Neural cell (in vitro differentiated cells): Measurements from ENCODE around the gene SSBP3.

Experiments used
- CTCF ChIP-seq: fragments of 450-650 bp; IDR thresholded peaks from 2 replicates; pipeline ENCODE4 v1.5.1; 2014; ENCODE audit warnings: antibody characterized with exemption, mild to moderate bottlenecking, moderate library complexity; ENCODE audit not compliant: poor library complexity, severe bottlenecking
- EP300 ChIP-seq: fragments of 450-650 bp; conservative IDR thresholded peaks from 2 replicates; pipeline ENCODE4 v1.6.1; 2014; ENCODE audit warnings: antibody characterized with exemption, mild to moderate bottlenecking, moderate library complexity; ENCODE audit not compliant: poor library complexity, severe bottlenecking
- POLR2AphosphoS5 ChIP-seq: IDR thresholded peaks from 2 replicates; pipeline ENCODE4 v1.6.1; 2012
- RAD21 ChIP-seq: fragments of 450-650 bp; conservative IDR thresholded peaks from 2 replicates; pipeline ENCODE4 v1.6.1; 2014; ENCODE audit warnings: antibody characterized with exemption, mild to moderate bottlenecking, moderate library complexity
- SMC3 ChIP-seq: fragments of 450-650 bp; conservative IDR thresholded peaks from 2 replicates; pipeline ENCODE4 v1.6.1; 2014; ENCODE audit warnings: antibody characterized with exemption, mild to moderate bottlenecking, moderate library complexity; ENCODE audit not compliant: poor library complexity
- TAF1 ChIP-seq: IDR thresholded peaks from 2 replicates; pipeline ENCODE4 v1.6.1; 2012; ENCODE audit warnings: low read depth

- TF ChIP-seq CTCF, result no peak
- no peak for TF ChIP-seq POLR2AphosphoS5
- no peak for TF ChIP-seq EP300
- no peak for TF ChIP-seq SMC3
- TF ChIP-seq TAF1, result no peak
- TF ChIP-seq RAD21, result no peak
Measured at GRCh38 chr1:54385727-54386022, 20.5 kb downstream of the SSBP3 start.
